AG20443 (cell line): ENCODE data around the gene EDDM3A.
A peak's percentile ranks its signal among the peaks of the same experiment; 100 is the strongest.
"Not testable (repeated sequence)": the region's sequence is repeated elsewhere in the genome, so short reads cannot be mapped to it uniquely, and the experiment has no call there.

Experiments
- DNase-seq: peaks from one replicate; pipeline ENCODE4 v3.0.0; 2012; ENCODE audit warnings: low spot score, mixed read lengths

Gene EDDM3A

GRCh38 chr14:20745571-20746358, at the start of gene EDDM3A:
EDDM3A (plus strand) TSS chr14:20745887; CDS start chr14:20747581, 1,694 bp downstream.
- no peak for DNase-seq

- no peak for DNase-seq
These were observed 48.9 kb upstream of the EDDM3A start for GRCh38 chr14:20696764-20697163.

- DNase-seq, result peak; percentile 72
These were observed 48.2 kb upstream of the EDDM3A start for GRCh38 chr14:20697273-20698017.

GRCh38 chr14:20698018-20698329, 47.7 kb upstream of the EDDM3A start:
- no peak for DNase-seq

- DNase-seq, result no peak
These were observed 46.8 kb upstream of the EDDM3A start for GRCh38 chr14:20698934-20699333.

- no peak for DNase-seq
These were observed 45.8 kb upstream of the EDDM3A start for GRCh38 chr14:20699931-20700330.

GRCh38 chr14:20700965-20701364, 44.7 kb upstream of the EDDM3A start:
- DNase-seq, result not testable (repeated sequence)

- DNase-seq, result no peak
These were observed 38.9 kb upstream of the EDDM3A start for GRCh38 chr14:20706657-20707355.

GRCh38 chr14:20707622-20708021, 38.1 kb upstream of the EDDM3A start:
- no peak for DNase-seq

- DNase-seq, result no peak
These were observed 34.4 kb upstream of the EDDM3A start for GRCh38 chr14:20711261-20711660.

GRCh38 chr14:20711685-20712084, 34.0 kb upstream of the EDDM3A start:
- no peak for DNase-seq

GRCh38 chr14:20712904-20713303, 32.8 kb upstream of the EDDM3A start:
- no peak for DNase-seq

- DNase-seq, result peak; percentile 26
These were observed 31.0 kb upstream of the EDDM3A start for GRCh38 chr14:20714593-20715250.

GRCh38 chr14:20719777-20720176, 25.9 kb upstream of the EDDM3A start:
- DNase-seq, result no peak

- DNase-seq, result no peak
These were observed 24.9 kb upstream of the EDDM3A start for GRCh38 chr14:20720741-20721140.

GRCh38 chr14:20722016-20722415, 23.7 kb upstream of the EDDM3A start:
- DNase-seq, result no peak

- DNase-seq, result peak; percentile 12
These were observed 22.2 kb upstream of the EDDM3A start for GRCh38 chr14:20723488-20723887.

GRCh38 chr14:20726121-20726520, 19.6 kb upstream of the EDDM3A start:
- not testable (repeated sequence) for DNase-seq

GRCh38 chr14:20726531-20726930, 19.2 kb upstream of the EDDM3A start:
- DNase-seq, result no peak

GRCh38 chr14:20730891-20731290, 14.8 kb upstream of the EDDM3A start:
- DNase-seq, result no peak

- DNase-seq, result no peak
These were observed 13.2 kb upstream of the EDDM3A start for GRCh38 chr14:20732477-20732876.

GRCh38 chr14:20732979-20733635, 12.6 kb upstream of the EDDM3A start:
- DNase-seq, result no peak
